IMR-90 (cell line): ENCODE measurements around the gene COG2. TPM values are rescaled to one million over a fixed set of nuclear protein-coding genes. Genes with fewer than 3 reads are reported as not detected.

Source experiments
- ATAC-seq: fragments of 200-7000 bp; cut with Tn5 transposase; 2 replicates; pipeline ENCODE4 v1.9.1; 2020; ENCODE audit warnings: low read depth, mild to moderate bottlenecking, moderate library complexity
- BruUV-seq: library from RNA; stranded (reverse); fragments of 400-500 nt; replicated peaks from 2 replicates; lab custom pipeline; 2021; lab: Mats Ljungman, UMichigan
- CTCF ChIA-PET: fragments of 300-600 bp; formaldehyde crosslinking; extraction: SDS; loops from one replicate; lab custom pipeline; 2021; ENCODE audit warnings: antibody characterized with exemption; lab: Yijun Ruan, JAX
- POLR2A ChIA-PET: fragments of 300-600 bp; sonication (Branson Sonifier 250); formaldehyde crosslinking; loops from one replicate; lab custom pipeline; 2022; ENCODE audit warnings: antibody characterized with exemption; ENCODE audit not compliant: unreplicated experiment; lab: Charles Lee
- DNase-seq: peaks from one replicate; pipeline ENCODE4 v3.0.0; 2013
- H2AFZ ChIP-seq: replicated peaks from 2 replicates; pipeline ENCODE3; 2013; ENCODE audit warnings: low read length, mild to moderate bottlenecking; ENCODE audit not compliant: poor library complexity
- H2AK5ac ChIP-seq: 2 replicates; pipeline ENCODE4 v1.6.1; 2013; ENCODE audit warnings: low read depth, low read length, inconsistent platforms
- H2AK9ac ChIP-seq: replicated peaks from 2 replicates; pipeline ENCODE3; 2013; ENCODE audit warnings: mild to moderate bottlenecking, low read depth, low read length, moderate library complexity; ENCODE audit not compliant: poor library complexity
- H2BK120ac ChIP-seq: 2 replicates; pipeline ENCODE4 v1.6.1; 2013; ENCODE audit warnings: low read depth, low read length, inconsistent platforms
- H2BK15ac ChIP-seq: 3 replicates; pipeline ENCODE4 v1.6.1; 2013; ENCODE audit warnings: low read depth, low read length, inconsistent platforms
- H2BK20ac ChIP-seq: 2 replicates; pipeline ENCODE4 v1.6.1; 2013; ENCODE audit warnings: low read depth, mild to moderate bottlenecking, inconsistent platforms, low read length, moderate library complexity
- H2BK5ac ChIP-seq: 2 replicates; pipeline ENCODE4 v1.6.1; 2013; ENCODE audit warnings: mild to moderate bottlenecking, low read depth, low read length, inconsistent platforms; ENCODE audit not compliant: poor library complexity, severe bottlenecking
- H3K14ac ChIP-seq: replicated peaks from 2 replicates; pipeline ENCODE4 v1.6.1; 2013; ENCODE audit warnings: low read depth, low read length, inconsistent platforms
- H3K18ac ChIP-seq: 2 replicates; pipeline ENCODE4 v1.6.1; 2013; ENCODE audit warnings: low read depth, low read length, control low read depth
- H3K23ac ChIP-seq: 2 replicates; pipeline ENCODE4 v1.6.1; 2013; ENCODE audit warnings: low read depth, low read length, inconsistent platforms
- H3K27ac ChIP-seq: 2 replicates; pipeline ENCODE4 v1.5.1; 2013; ENCODE audit warnings: mild to moderate bottlenecking, control low read depth, low read length; ENCODE audit not compliant: insufficient read depth
- H3K27me3 ChIP-seq: 2 replicates; pipeline ENCODE4 v1.6.1; 2013; ENCODE audit warnings: low read length; ENCODE audit not compliant: control insufficient read depth, insufficient read depth
- H3K36me3 ChIP-seq: 2 replicates; pipeline ENCODE4 v1.6.1; 2013; ENCODE audit warnings: low read length, mixed read lengths; ENCODE audit not compliant: control insufficient read depth, insufficient read depth
- H3K4ac ChIP-seq: 2 replicates; pipeline ENCODE4 v1.6.1; 2013; ENCODE audit warnings: low read depth, low read length, inconsistent platforms
- H3K4me1 ChIP-seq: 2 replicates; pipeline ENCODE4 v1.6.1; 2013; ENCODE audit warnings: low read length, mixed read lengths; ENCODE audit not compliant: control insufficient read depth, insufficient read depth
- H3K4me2 ChIP-seq: 2 replicates; pipeline ENCODE4 v1.6.1; 2013; ENCODE audit warnings: low read depth, mild to moderate bottlenecking, control low read depth, low read length, moderate library complexity
- H3K4me3 ChIP-seq: 2 replicates; pipeline ENCODE4 v1.5.1; 2013; ENCODE audit warnings: low read depth, mild to moderate bottlenecking, control low read depth, low read length, moderate library complexity; ENCODE audit not compliant: insufficient read depth
- H3K56ac ChIP-seq: 2 replicates; pipeline ENCODE4 v1.6.1; 2013; ENCODE audit warnings: low read length, inconsistent platforms; ENCODE audit not compliant: insufficient read depth; ENCODE audit errors: extremely low read depth
- H3K79me1 ChIP-seq, 2 experiments: 2 replicates each; pipeline ENCODE4 v1.6.1; 2013; ENCODE audit warnings: low read length in 2 of 2, inconsistent platforms in 1 of 2, low read depth in 1 of 2
- H3K9ac ChIP-seq: 2 replicates; pipeline ENCODE4 v1.6.1; 2013; ENCODE audit warnings: low read depth, low read length, control low read depth
- H3K9me1 ChIP-seq: 2 replicates; pipeline ENCODE4 v1.6.1; 2013; ENCODE audit warnings: low read length, inconsistent platforms; ENCODE audit not compliant: insufficient read depth
- H3K9me3 ChIP-seq: 2 replicates; pipeline ENCODE4 v1.6.1; 2013; ENCODE audit warnings: low read length; ENCODE audit not compliant: control insufficient read depth, insufficient read depth
- H4K20me1 ChIP-seq: 2 replicates; pipeline ENCODE4 v1.6.1; 2013; ENCODE audit warnings: low read length, inconsistent platforms; ENCODE audit not compliant: insufficient read depth
- H4K5ac ChIP-seq: 2 replicates; pipeline ENCODE4 v1.6.1; 2013; ENCODE audit warnings: mild to moderate bottlenecking, low read depth, low read length, control low read depth
- H4K8ac ChIP-seq, 2 experiments: 2 replicates each; pipeline ENCODE4 v1.6.1; 2013; ENCODE audit warnings: low read depth in 2 of 2, low read length in 2 of 2, control low read depth in 1 of 2, inconsistent platforms in 1 of 2
- H4K91ac ChIP-seq: 2 replicates; pipeline ENCODE4 v1.6.1; 2013; ENCODE audit warnings: low read depth, low read length, inconsistent platforms; ENCODE audit not compliant: insufficient read depth
- BHLHE40 ChIP-seq: fragments of 150-350 bp; IDR thresholded peaks from 2 replicates; pipeline ENCODE4 v1.6.1; 2016; ENCODE audit warnings: mild to moderate bottlenecking, low read depth, low read length
- CEBPB ChIP-seq: IDR thresholded peaks from 2 replicates; pipeline ENCODE4 v1.6.1; 2012; ENCODE audit warnings: low read depth, low read length, improper control_type of control experiment
- CHD1 ChIP-seq: IDR thresholded peaks from 2 replicates; pipeline ENCODE4 v1.6.1; 2012; ENCODE audit warnings: low read depth, low read length, improper control_type of control experiment
- FOS ChIP-seq: fragments of 150-350 bp; IDR thresholded peaks from 2 replicates; pipeline ENCODE4 v1.6.1; 2016; ENCODE audit warnings: low read depth, low read length
- POLR2A ChIP-seq: IDR thresholded peaks from 2 replicates; pipeline ENCODE4 v1.6.1; 2012; ENCODE audit warnings: mild to moderate bottlenecking, low read depth, low read length
- RAD21 ChIP-seq: IDR thresholded peaks from 2 replicates; pipeline ENCODE4 v1.6.1; 2012; ENCODE audit warnings: low read length, improper control_type of control experiment
- RFX5 ChIP-seq: IDR thresholded peaks from 2 replicates; pipeline ENCODE4 v1.8.0; 2012; ENCODE audit warnings: low read depth, mild to moderate bottlenecking, low read length, moderate library complexity
- SMC3 ChIP-seq: fragments of 150-350 bp; IDR thresholded peaks from 2 replicates; pipeline ENCODE4 v1.6.1; 2016; ENCODE audit warnings: low read depth, mild to moderate bottlenecking, antibody characterized with exemption, low read length, moderate library complexity
- WGBS, 2 experiments: methylation state at CpG; one replicate each; pipeline versions ENCODE4 v1.1.5 to v1.1.7; 2013; ENCODE audit warnings: missing lambda C conversion rate in 2 of 2; ENCODE audit not compliant: insufficient read length in 1 of 2; ENCODE audit errors: extremely low coverage in 2 of 2; 5-methylcytosine and 5-hydroxymethylcytosine counted together
- dilution Hi-C: fragments of 300-500 bp; cut with HindIII; formaldehyde crosslinking; loops from one replicate; pipeline ENCODE4 v1.14.3; 2018; ENCODE audit warnings: low sequenced_read_pairs; ENCODE audit not compliant: unreplicated experiment
- in situ Hi-C: fragments of 300-500 bp; cut with MboI; formaldehyde crosslinking; loops from 3 replicates; pipeline ENCODE4 v1.14.3; 2019; ENCODE audit warnings: low sequenced_read_pairs, inconsistent platforms, mixed read lengths
- intact Hi-C: fragments of 100-400 bp; cut with micrococcal nuclease; formaldehyde crosslinking; loops from 2 replicates; pipeline ENCODE4 v1.10.0; 2022
- polyA plus RNA-seq, 3 experiments: library from polyadenylated mRNA; depleted of rRNA; stranded (reverse); fragments of >200 nt; gene quantifications; 2 replicates each; pipeline ENCODE4 v1.2.3, GENCODE V29; 2012; ENCODE audit warnings: low replicate concordance in 1 of 3
- total RNA-seq: library from RNA; depleted of rRNA; stranded (reverse); fragments of >200 nt; gene quantifications from 2 replicates; pipeline ENCODE4 v1.2.3, GENCODE V29; 2012
- TF ChIP-seq, protein P1 (sequence below): fragments of 150-350 bp; IDR thresholded peaks from 2 replicates; pipeline ENCODE4 v1.6.1; 2016; ENCODE audit warnings: low read depth, mild to moderate bottlenecking, low read length, moderate library complexity, borderline replicate concordance
- TF ChIP-seq, protein P2 (sequence below): conservative IDR thresholded peaks from 2 replicates; pipeline ENCODE4 v1.5.1; 2012; ENCODE audit warnings: mild to moderate bottlenecking, low read depth, low read length, improper control_type of control experiment

COG2 gene
- total and polyA plus RNA-seq, 2 of the 4 experiments (the other 2 are of a cell fraction) = 9.1 to 16.7 TPM

DNA sequence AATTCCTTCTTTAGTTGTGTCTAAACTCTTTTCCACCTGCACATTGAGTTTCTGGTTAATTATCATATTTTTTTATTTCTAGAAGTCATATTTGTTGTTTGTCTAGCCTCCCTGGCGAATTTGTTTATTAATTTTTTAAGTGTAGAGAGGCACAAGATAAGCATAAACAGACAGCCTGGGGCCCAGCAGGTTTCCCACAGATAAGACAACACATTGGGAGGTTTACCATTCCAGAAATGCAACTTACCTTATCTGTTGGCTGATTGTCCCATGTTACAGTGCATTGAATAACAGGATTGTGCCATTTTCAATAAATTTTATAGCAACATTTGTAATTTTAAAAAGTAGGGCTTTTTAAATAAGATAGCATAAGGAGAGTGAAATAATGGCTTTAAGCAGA is 34.9 kb downstream of the COG2 start:
- H3K23ac ChIP-seq = no peak overlapping the region

More for the DNA sequence above, 34.9 kb downstream of the COG2 start:
- Histone ChIP-seq H3K18ac (no peak overlapping the region), H4K8ac (no peak overlapping the region), H3K27me3 (no peaks in the 10 kb centered on the region), H4K20me1 (0 out of 2 replicates have a peak, but pooled peaks cover 2% of the 10 kb centered on the region), H2AK5ac (no peak overlapping the region), H2AFZ (no peak overlapping the region), H2BK120ac (no peak overlapping the region), H3K4me3 (no peak overlapping the region), H2BK5ac (no peak overlapping the region), H3K9me1 (peaks cover 2% of the 10 kb centered on the region; the same call in 1 of the 2 replicates), H3K56ac (no peak overlapping the region), H3K9ac (no peak overlapping the region), H3K36me3 (peaks cover 15% of the 10 kb centered on the region), H2BK15ac (no peak overlapping the region), H2AK9ac (no peak overlapping the region), H3K9me3 (no peaks in the 10 kb centered on the region), H4K91ac (no peak overlapping the region), H3K4ac (no peak overlapping the region), H2BK20ac (no peak overlapping the region), H4K5ac (no peak overlapping the region), H3K27ac (no peak overlapping the region), H3K4me1 (peaks cover 1% of the 10 kb centered on the region), H3K79me1 (peaks cover 2% of the 10 kb centered on the region in 2 experiments; a peak in 1 of 4 replicates), H3K14ac (no peak overlapping the region), H3K4me2 (no peak overlapping the region)
- DNase-seq (no peak), ATAC-seq (no peak)
- dilution Hi-C loops (no loop called here), in situ Hi-C loops (no loop called here), intact Hi-C loops (no loop called here)
- no peak for TF ChIP-seq FOS
- TF ChIP-seq, protein P1, sequence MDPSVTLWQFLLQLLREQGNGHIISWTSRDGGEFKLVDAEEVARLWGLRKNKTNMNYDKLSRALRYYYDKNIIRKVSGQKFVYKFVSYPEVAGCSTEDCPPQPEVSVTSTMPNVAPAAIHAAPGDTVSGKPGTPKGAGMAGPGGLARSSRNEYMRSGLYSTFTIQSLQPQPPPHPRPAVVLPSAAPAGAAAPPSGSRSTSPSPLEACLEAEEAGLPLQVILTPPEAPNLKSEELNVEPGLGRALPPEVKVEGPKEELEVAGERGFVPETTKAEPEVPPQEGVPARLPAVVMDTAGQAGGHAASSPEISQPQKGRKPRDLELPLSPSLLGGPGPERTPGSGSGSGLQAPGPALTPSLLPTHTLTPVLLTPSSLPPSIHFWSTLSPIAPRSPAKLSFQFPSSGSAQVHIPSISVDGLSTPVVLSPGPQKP = no peak
- no peak for TF ChIP-seq POLR2A
- no peak for TF ChIP-seq CEBPB
- no peak for TF ChIP-seq BHLHE40
- TF ChIP-seq CHD1 = no peak
- TF ChIP-seq, protein P2, sequence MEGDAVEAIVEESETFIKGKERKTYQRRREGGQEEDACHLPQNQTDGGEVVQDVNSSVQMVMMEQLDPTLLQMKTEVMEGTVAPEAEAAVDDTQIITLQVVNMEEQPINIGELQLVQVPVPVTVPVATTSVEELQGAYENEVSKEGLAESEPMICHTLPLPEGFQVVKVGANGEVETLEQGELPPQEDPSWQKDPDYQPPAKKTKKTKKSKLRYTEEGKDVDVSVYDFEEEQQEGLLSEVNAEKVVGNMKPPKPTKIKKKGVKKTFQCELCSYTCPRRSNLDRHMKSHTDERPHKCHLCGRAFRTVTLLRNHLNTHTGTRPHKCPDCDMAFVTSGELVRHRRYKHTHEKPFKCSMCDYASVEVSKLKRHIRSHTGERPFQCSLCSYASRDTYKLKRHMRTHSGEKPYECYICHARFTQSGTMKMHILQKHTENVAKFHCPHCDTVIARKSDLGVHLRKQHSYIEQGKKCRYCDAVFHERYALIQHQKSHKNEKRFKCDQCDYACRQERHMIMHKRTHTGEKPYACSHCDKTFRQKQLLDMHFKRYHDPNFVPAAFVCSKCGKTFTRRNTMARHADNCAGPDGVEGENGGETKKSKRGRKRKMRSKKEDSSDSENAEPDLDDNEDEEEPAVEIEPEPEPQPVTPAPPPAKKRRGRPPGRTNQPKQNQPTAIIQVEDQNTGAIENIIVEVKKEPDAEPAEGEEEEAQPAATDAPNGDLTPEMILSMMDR = no peak
- TF ChIP-seq RAD21 = no peak
- no peak for TF ChIP-seq RFX5
- TF ChIP-seq SMC3 = no peak
- BruUV-seq = no TSS peak
- POLR2A ChIA-PET = no interaction called here
- no CpG with 5 or more reads among the region's 1 CpG for WGBS, 2 experiments
- CTCF ChIA-PET = no interaction called here
